IPS-11a (cell line): ENCODE data around the gene IKBKG.
"Not testable (repeated sequence)": the region's sequence is repeated elsewhere in the genome, so short reads cannot be mapped to it uniquely, and the experiment has no call there.

ENCODE experiments used
- H3K4me3 ChIP-seq: one replicate; pipeline ENCODE4 v1.5.1; 2013; ENCODE audit warnings: low read depth, low read length, control low read depth

IKBKG gene

GRCh38 chrX:154602766-154603437 lies 55.5 kb downstream of the IKBKG start:
- no peak overlapping the region for H3K4me3 ChIP-seq

GRCh38 chrX:154603438-154604430 lies 56.3 kb downstream of the IKBKG start:
- H3K4me3 ChIP-seq, result no peak overlapping the region

DNA sequence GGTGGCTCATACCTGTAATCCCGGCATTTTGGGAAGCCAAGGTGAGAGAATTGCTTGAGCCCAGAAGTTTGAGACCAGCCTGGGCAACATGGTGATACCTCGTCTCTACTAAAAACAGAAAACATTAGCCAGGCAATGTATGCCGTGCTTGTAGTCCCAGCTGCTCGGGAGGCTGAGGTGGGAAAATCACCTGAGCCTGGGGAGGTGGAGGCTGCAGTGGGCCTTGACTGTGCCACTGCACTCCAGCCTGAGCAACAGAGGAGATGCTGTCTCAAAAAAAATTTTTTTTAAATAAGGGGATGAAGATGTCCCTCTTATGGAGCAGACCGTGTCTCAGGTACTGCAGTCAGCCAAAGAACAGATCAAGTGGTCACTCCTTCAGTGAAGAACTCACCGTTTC lies 58.1 kb downstream of the IKBKG start:
- no peak overlapping the region for H3K4me3 ChIP-seq

DNA sequence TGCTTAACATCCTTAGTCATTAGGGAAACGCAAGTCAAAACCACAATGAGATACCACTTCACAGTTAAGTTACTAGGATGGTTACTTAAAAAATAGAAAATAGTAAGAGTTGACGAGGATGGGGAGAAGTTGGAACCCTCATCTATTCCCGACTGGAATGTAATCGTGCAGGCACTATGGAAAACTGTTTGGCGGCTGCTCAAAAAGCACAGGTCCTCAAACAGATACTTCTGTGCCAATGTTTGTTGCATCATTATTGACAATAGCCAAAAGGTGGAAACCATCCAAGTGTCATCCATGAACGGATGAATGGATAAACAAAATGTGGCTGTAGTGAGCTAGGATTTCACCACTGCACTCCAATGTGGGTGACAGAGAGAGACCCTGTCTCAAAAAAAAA lies 60.0 kb downstream of the IKBKG start:
- H3K4me3 ChIP-seq, result no peak overlapping the region

- not testable (repeated sequence) for H3K4me3 ChIP-seq
These were observed 60.6 kb downstream of the IKBKG start for GRCh38 chrX:154607976-154608375.

- H3K4me3 ChIP-seq, result not testable (repeated sequence)
These were observed 61.4 kb downstream of the IKBKG start for GRCh38 chrX:154608823-154609222.

- not testable (repeated sequence) for H3K4me3 ChIP-seq
These were observed 63.7 kb downstream of the IKBKG start for GRCh38 chrX:154611146-154611545.

- not testable (repeated sequence) for H3K4me3 ChIP-seq
These were observed 66.2 kb downstream of the IKBKG start for GRCh38 chrX:154613586-154613985.
